HG03521 (cell line): ENCODE data around the gene ACTL8.

ENCODE experiments used
- ATAC-seq: cut with Tn5 transposase; IDR thresholded peaks from one replicate; pipeline ENCODE4 v1.9.1; 2021; ENCODE audit warnings: mild to moderate bottlenecking, moderate library complexity; ENCODE audit not compliant: unreplicated experiment

ACTL8 gene

DNA sequence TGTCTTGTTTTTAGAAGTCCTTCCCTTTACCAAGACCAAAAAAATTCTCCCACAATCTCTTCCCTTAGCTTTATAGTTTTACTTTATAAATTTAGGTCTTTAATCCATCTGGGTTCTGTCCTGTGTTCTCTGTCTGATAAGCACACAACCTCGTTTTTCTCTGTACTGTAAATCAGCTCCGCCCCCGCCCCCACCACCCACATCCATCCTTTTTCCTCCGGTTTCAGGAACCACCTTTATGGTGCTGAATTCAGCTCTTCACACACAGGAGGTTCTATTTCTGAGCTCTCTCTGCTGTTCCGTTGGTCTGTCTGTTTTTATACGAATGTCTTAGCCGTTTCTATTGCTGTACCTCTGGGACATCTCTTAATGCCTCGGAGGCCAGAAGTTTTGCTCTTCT, 44.5 kb downstream of the ACTL8 start:
- no peak for ATAC-seq

DNA sequence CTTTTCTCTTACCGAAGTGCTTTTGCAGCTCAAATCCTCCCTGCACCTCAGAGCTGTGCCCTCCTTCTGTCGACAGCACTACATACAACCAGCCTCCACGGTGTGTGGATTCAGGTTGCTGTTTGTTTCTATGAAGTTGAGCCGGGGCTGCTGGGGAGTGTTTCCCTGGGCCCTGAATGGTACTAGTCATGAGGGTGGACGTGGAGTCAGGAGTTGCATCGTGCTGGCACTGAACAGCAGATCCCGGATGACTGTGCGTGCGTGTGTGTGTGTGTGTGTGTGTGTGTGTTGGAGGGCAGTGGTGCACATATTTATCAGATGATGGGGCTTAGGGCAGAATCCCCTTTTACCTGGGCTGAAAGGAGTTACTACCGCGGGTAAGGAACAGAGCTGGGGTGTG, 47.0 kb downstream of the ACTL8 start:
- no peak for ATAC-seq

DNA sequence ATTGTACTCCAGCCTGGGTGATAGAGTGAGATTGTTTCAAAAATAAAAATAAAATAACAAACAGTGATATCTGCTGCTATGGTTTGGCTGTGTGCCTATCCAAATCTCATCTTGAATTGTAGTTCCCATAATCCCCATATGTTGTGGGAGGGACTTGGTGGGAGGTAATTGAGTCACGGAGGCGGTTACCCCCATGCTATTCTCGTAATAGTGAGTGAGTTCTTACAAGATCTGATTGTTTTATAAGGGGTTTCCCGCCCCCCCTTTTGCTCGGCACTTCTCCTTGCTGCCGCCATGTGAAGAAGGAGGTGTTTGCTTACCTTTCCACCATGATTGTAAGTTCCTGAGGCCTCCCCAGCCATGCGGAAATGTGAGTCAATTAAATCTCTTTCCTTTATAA, 47.8 kb downstream of the ACTL8 start:
- no peak for ATAC-seq

DNA sequence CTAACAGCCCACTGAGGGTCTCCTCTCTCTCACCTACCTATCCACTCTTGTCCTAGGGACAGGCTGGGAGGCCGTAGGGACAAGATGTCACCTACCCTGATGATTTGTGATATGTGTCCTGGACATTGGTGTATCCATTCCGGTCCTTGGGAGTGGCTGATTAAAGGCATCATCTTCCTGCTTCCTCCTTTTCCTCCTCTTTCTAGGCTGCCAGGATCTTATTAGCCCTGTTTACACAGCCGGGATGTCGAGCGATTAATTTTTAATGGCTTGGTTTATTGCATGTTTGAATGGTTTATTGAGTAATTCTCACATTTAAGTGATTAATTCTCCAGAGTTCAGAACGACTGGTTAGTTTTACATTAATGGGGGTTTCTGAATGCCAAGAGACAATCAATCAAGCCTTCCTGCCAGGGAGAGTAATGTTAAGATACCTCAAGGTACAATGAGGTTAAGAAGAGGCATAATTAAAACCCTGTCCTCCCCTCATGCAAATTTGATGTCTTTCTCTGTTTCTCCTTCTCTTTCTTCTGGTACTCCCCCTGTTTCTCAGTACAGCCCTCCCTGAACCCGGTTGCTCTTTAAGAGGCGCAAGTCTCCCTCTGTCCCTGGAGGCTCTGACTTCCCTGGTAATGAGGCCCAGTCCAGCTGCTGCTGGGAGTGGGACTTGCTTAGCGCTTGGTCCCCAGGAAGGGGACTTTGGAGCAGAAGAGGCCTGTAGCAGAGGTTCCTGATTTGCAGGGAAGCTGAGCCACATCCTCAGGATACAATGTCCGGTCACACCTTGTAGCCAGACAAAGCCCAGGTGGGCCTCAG, 50.9 kb downstream of the ACTL8 start:
- ATAC-seq = no peak

DNA sequence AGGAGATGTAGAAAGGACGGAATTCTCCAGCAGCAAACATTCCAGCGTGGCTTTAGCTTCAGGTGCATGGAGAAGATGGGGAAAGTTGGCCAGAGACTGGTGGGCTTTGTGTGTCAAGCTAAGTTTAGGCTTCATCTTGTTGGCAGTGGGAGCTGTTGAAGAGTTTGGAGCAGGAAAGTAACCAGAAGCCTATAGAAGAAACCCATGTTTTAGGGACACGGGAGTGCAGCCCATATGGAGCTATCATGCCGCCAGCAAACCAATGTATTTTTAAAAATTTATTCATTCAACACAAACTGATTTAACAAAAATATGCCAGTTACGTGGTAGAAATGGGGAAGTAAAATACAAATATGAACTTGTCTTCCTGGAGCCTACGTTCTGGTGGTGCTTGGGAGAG, 53.7 kb downstream of the ACTL8 start:
- no peak for ATAC-seq

DNA sequence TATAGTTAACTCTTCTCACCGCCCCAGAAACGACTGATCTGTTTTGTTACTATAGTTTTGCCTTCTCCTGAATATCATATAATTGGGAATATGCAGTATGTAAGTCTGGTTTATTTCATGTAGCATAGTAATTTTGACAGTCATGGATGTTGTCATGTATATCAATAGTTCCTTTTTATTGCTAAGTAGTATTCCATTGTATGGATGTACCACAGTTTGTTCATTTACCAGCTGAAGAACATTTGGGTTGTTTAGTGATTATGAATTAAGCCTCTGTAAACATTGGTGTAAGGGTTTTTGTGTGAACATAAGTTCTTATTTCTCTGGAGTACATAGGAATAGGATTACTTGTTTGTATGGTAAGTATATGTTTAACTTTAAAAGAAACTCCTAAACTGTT, 55.5 kb downstream of the ACTL8 start:
- ATAC-seq = no peak

DNA sequence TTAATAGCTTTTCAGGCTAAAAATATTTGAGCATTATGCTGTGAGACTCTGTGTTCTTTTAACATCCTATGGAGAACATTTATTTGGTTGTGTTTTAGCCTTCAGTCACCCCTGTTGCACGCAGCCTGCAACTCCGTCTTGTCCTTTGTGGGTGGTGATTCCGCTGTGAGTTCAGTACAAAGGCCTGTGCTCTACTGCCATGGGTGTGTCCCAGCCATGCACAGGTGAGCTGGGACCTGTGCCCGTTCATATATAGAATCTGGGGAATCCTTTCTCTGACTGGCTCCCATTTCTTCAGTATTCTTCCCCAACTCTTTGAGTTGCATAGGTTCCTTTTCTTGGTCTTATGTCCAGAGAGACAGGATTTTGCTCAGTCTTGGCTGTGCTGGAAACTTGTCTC, 61.4 kb downstream of the ACTL8 start:
- ATAC-seq = no peak

DNA sequence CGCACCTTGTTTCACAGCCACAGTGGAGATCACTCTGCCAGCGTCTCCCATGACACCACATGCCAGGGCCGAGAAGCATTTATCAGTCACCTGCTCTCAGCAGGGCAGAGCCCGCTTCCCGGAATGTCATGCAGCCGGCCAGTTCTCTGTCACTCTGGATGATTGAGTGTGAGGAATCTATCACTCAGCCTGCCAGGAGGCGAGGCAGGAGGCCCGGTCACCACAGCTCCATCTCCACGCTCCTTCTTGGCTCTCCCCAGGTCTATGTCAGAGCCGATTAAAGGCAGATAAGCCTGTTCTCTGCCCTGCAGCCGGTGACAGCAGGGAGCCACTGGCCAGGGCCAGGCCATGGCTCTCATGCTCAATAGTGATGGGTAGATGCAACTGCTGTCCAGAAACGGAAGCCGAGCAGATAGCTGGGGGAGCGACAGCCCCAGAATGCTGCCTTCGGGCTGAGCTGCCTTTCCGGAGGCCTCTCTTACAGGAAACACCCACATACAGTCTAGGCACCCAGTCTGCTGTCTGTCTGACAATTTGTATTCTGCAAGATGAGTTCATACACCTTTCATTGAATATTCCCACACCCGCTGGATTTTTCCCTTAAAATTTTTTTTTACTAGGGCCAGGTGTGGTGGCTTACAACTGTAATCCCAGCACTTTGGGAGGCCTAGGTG, 64.1 kb downstream of the ACTL8 start:
- no peak for ATAC-seq

DNA sequence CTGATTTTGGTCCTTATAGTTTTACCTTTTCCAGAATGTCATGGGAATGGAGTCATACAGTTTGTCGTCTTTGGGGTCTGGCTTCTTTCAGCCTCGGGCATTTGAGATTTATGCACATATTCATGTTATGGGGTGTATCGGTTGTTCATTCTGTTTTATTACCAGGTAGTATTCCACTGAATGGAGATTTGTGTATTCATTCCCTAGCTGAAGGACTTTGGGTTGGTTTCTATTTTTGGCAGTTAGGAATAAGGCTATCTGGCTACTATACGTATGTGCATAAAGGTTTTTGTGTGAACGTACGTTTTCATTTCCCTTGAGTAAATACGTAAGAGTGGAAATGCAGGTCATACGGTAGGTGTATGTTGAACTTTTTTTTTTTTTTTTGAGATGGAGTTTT, 65.1 kb downstream of the ACTL8 start:
- no peak for ATAC-seq

DNA sequence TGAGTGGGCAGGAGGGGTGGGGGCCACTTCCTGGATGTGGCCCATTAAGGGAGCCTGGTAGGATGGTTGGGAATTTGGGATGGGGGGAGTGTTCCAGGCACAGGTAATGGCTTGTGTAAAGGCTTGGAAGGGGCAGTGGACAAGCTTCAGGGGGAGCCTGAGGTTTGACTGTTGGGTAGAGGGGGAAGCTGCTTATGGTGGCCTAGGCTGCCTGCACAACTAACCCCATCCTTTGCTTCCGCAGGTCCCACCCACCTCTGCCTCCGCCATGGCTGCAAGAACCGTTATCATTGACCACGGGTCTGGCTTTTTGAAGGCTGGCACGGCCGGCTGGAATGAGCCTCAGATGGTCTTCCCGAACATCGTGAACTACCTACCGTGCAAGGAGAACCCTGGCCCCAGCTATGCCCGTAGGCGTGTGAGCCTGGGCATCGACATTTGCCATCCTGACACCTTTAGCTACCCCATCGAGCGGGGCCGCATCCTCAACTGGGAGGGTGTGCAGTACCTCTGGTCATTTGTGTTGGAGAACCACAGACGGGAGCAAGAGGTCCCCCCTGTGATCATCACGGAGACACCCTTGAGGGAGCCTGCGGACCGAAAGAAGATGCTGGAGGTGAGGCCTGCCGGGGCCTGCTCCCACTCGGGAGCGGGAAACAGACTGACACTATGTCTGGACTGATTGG, 67.8 kb downstream of the ACTL8 start:
- no peak for ATAC-seq

DNA sequence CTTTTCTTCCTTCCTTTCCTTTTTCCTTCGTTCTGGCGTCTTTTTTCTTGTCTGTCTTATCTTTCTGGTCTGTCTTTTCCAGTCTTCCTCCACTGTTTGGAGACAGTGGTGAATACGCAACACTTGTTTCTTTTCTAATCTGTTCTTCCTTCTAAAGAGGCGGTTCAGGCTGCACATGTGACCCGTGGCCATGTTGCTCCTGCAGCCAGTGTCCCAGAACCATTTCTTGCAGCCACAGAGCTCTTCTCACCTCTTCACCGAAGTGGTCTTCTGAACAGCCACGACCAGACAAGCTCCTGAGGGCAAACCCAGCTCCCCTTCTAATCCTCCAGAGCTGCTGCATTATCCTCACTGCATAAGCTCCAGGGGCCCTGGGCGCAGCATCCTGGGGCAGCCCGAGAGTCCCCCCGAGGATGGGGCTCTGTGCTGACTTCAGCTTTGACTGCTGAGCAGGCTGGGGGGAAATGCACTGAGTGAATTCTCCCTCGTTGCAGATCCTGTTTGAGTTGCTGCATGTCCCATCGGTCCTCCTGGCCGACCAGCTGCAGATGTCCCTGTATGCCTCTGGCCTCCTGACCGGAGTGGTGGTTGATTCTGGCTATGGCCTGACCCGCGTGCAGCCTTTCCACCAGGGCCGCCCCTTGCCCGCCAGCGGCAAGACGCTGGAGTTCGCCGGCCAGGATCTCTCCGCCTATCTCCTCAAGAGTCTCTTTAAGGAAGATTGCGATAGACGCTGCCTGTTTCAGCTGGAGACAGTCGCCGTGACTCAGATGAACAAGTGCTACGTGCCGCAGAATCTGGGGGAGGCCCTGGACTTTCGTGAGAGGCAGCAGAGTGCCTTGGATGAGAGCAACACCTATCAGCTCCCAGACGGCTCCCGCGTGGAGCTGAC, 70.4 kb downstream of the ACTL8 start:
- ATAC-seq = no peak

DNA sequence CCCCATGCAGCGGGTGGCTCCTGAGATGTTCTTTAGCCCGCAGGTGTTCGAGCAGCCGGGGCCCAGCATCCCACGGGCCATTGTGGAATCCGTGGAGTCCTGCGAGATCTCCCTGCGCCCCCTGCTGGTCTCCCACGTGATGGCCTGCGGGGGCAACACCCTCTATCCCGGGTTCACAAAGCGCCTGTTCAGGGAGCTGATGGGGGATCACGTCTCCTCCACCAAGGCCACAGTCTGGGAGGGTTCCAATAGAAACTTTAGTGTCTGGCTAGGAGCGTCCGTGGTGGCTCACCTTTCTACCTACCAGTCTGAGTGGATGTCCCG, 71.0 kb downstream of the ACTL8 start:
- ATAC-seq = no peak

DNA sequence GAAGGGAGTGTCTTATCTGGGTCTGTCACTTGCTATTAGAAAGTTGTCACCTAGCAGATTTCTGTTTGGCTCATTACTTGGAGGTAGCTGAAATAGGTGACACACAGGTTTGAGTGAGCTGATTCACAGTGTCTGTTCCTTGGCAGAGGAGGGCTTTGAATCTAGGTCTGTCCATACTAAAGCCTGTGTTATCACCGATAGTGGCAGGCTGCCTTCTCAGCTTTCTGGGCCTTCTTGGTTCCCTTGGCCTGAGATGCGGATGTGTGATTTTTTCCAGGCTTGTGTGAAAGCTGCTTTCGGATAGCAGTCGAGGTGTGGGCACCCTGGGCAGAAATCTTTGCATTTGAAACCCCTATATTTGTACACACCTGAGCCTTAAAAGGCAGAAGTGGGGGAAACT, 73.9 kb downstream of the ACTL8 start:
- no peak for ATAC-seq

DNA sequence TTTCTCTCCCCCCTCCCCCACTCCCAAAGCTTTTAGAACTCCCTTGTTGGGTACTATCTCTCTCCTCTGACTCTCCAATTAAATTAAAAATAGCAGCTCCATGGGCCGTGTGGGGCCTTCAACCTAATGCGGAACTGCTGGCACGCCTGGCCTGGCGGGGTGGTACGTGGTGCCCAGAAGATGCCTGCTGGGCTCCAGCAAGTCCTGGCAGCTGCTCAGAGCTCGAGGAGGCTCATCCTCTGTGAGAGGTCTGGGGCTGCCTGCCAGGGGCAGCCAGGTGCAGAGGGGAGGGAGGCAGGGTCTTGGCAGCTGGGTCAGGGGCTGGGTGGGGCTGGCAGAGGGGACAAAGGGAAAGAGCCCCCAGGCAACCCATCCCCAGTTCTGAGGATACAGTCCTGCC, 74.4 kb downstream of the ACTL8 start:
- no peak for ATAC-seq

DNA sequence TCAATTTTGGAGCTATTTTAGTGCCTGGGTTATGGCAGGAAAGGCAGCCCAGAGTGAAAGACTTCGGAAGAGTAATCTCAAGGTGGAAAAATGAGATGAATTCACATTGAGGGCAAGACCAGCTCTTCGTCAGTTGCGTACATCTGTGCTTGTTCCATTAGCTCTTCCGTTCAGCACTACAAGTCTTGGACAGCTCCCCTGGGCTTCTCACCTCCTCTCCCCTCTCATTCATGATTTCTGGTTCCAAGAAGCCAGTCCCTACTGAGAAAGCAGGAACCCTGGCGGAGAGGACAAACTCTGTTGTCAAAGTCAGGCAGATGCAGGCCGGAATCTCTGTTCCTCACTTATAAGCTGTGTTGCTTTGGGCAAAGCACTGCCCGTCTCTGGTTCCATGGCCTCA, 76.5 kb downstream of the ACTL8 start:
- ATAC-seq = no peak

DNA sequence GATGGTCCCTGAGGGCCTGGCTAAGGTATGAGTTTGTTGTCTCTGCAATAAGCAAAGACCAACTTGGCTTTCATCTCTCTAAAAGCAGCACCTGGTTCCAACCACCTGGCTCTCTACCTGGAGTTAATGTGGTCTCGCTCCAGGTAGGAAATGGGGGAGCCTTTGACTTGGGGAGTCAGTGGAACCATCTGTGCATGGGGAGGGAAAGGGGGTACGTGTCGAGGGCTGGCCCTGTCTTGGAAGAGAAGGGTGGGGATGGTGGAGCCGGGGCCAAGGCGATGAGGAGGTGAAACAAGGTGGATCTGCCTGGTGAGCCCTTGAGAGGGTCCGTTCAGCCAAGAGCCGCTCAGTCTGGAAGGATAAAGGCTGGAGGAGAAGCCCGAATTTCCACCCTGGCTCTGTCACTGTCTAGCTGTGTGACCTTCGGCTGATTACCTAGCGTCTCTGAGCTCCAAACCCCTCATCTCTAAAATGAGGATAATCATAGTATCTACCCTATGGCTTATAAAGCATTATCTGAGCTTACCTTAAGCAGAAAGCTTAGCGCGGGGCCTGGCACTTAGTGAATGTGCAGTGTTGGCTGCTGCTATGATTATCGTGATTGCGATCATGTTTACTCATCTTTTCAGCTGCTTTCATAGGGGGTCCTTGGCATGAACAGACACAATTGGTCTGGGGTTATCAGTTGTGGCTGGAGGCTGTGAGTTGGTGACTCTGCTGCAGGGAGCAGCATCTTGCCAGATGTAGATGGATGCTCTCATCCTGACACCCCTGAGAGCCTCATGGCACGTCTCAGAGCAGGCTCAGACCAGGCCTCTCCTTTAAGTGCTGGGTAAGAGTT, 78.7 kb downstream of the ACTL8 start:
- ATAC-seq = no peak

DNA sequence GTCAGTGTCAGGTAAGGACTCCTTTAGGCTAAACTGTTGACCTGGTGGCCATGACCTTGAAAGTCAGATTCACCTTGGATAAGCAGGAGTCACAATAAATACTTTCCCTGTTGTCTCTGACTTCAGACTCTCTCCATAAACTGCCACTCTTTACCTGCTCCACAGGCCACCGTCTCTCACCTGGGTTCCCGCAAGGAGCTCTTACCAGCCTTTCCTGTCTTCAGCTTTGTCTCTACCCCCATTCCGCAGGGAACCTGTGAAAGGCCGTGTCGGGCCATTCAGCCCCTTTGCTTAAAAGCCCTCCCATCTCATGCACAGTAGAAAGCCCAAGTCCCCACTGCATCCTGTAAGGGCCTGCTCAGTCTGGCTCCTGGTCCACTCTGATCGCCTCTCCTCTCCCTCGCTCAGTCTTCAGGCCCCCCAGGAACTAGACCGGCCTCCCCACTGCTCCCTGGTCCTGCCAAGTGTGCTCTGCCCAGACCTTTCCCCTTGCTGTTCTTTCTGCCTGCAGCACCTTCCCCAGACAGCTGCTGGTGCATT, 79.5 kb downstream of the ACTL8 start:
- no peak for ATAC-seq

DNA sequence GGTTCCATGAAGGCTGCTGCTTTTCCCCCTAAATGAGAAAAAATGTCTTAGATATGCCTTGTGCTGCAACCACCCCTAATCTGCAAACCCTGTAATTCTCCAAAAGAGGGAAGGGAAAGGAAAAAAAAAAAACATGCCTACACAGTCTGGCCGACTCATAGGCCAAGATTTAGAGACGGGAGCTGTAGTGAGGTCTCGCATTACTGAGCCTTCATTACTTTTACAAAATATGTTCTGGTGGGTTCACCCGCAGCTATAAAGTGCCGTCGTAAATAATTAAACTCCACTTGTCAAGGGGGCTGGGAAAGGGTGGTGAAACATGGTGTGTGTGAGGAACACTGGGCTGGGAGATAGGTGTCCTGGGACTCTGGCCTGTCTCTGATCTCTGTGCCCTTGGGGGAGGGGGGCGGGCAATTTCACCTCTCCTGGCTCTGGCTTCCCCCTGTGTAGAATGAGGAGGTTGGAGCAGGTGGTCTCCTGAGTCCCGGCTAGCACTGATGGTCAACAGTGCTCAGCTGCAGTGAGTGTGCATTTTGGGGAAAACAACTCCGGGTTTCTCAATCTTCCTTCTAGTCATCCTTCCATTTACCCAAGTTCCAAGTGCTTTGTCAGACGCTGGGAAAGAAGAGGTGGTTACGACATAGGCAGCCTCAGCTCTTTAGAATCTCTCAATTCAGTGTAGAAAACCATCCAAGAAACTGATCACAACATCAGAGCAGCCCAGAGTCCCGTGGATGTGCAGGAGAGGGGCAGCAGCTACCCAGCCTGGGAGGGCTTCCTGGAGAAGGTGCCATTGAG, 82.3 kb downstream of the ACTL8 start:
- ATAC-seq = no peak

DNA sequence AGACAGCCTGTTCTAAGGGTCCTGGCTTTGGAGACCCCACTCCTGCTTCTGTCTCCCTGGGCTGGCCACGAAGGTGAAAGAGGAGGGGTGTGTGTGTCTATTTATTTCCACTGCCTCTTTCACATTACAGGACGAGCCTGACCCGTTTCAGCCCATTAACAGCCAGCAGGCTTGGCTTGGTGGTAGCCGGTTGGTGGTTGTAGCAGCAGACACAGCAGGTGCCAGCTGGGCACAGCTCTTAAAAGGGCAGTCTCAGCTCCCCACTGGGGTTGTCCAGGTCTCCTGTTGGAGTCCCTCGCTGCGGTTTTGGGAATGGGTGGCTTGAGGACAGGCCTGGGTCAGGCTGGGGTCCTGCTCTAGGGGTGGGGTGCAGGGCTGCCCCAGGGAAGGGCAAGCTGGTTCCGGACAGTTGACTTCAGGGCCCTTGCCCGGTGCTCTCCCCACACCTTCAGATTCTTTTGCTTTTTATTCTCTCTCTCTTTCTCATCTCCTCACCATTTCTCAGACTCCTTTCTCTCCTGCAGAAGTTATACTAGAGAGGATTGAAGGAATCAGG, 84.6 kb downstream of the ACTL8 start:
- ATAC-seq = no peak
